Tibial nerve (tissue), 4 donors: ENCODE results near the gene ICA1. TPM values are rescaled to one million over a fixed set of nuclear protein-coding genes. Genes with fewer than 3 reads are reported as not detected.

ENCODE experiments used
- DNase-seq, 2 donors: peaks; one replicate each; pipeline ENCODE4 v3.0.0-alpha.2; 2019; ENCODE audit warnings: low spot score in 2 of 2
- H3K27ac ChIP-seq, 4 donors: fragments of 200-600 bp; sonication (generic) in 3 of 4; one replicate each; pipeline ENCODE4 v1.5.1; 2017 to 2019; ENCODE audit warnings: mild to moderate bottlenecking in 1 of 4
- H3K27me3 ChIP-seq, 2 donors: fragments of 200-600 bp; sonication (generic) in 1 of 2; one replicate each; pipeline versions ENCODE4 v1.5.1 to v1.6.0; 2017 to 2019
- H3K36me3 ChIP-seq, 3 donors: fragments of 200-600 bp; sonication (generic); one replicate each; pipeline ENCODE4 v1.5.1; 2018 to 2019
- H3K4me1 ChIP-seq, 4 donors: fragments of 200-600 bp; sonication (generic) in 3 of 4; one replicate each; pipeline ENCODE4 v1.5.1; 2017 to 2019
- H3K4me3 ChIP-seq, 4 donors: fragments of 200-600 bp; sonication (generic) in 3 of 4; one replicate each; pipeline ENCODE4 v1.5.1; 2017 to 2019; ENCODE audit warnings: mild to moderate bottlenecking in 1 of 4, moderate library complexity in 1 of 4
- H3K9me3 ChIP-seq, 4 donors: fragments of 200-600 bp; sonication (generic) in 3 of 4; one replicate each; pipeline ENCODE4 v1.5.1; 2017 to 2019
- CTCF ChIP-seq, 5 experiments: fragments of 200-600 bp in 3 of 5; fragments of 450-650 bp in 2 of 5; sonication (generic) in 3 of 5; IDR thresholded peaks; one replicate each; pipeline ENCODE4 v1.5.1; 2016 to 2019; ENCODE audit warnings: antibody characterized with exemption in 5 of 5, mild to moderate bottlenecking in 3 of 5, moderate library complexity in 2 of 5
- EP300 ChIP-seq, 2 donors: sonication (generic); formaldehyde crosslinking; IDR thresholded peaks; one replicate each; pipeline ENCODE4 v1.6.1; 2017; ENCODE audit warnings: antibody characterized with exemption in 2 of 2, mild to moderate bottlenecking in 1 of 2
- POLR2A ChIP-seq, 2 donors: fragments of 450-650 bp; IDR thresholded peaks; one replicate each; pipeline ENCODE4 v1.6.1; 2017; ENCODE audit warnings: antibody characterized with exemption in 2 of 2, mild to moderate bottlenecking in 2 of 2, moderate library complexity in 2 of 2
- WGBS, 2 donors: methylation state at CpG; one replicate each; pipeline ENCODE4 v1.1.5; 2018; 5-methylcytosine and 5-hydroxymethylcytosine counted together
- total RNA-seq, 4 donors: library from RNA; depleted of rRNA; stranded (reverse); fragments of >200 nt; gene quantifications; one replicate each; pipeline ENCODE4 v1.1.0, GENCODE V29; 2016

ICA1 gene
- total RNA-seq, 4 donors from 2014 or later: 12.8 to 27.3 (median 20.5) TPM

- Histone ChIP-seq H3K36me3 (no peaks in the 10 kb centered on the region), H3K9me3 (no peaks in the 10 kb centered on the region), H3K27me3 (peaks cover 0 to 40% of the 10 kb centered on the region in 2 donors), H3K4me3 (no peak overlapping the region), H3K27ac (no peak overlapping the region), H3K4me1 (peaks cover 0 to 21% (median 8%) of the 10 kb centered on the region in 4 donors)
- no peak for DNase-seq
- no peak for TF ChIP-seq CTCF (IDR thresholded peaks at IDR 0.05)
- no peak for TF ChIP-seq EP300 (IDR thresholded peaks at IDR 0.05)
- TF ChIP-seq POLR2A (IDR thresholded peaks at IDR 0.05): no peak
- 98 to 99% methylated on average over 4 of the region's 4 CpGs for WGBS, 2 donors
Measured at GRCh38 chr7:8258166-8258565, 3.8 kb downstream of the ICA1 start.

- no peaks in the 10 kb centered on the region for H3K36me3 ChIP-seq
- H3K9me3 ChIP-seq: no peaks in the 10 kb centered on the region
- WGBS, 2 donors: 80 to 83% methylated on average over 6 of the region's 6 CpGs
- H3K27me3 ChIP-seq: peaks cover 0 to 19% of the 10 kb centered on the region in 2 donors
- H3K27ac ChIP-seq: no peak overlapping the region
- DNase-seq: no peak
- H3K4me3 ChIP-seq: no peak overlapping the region
- TF ChIP-seq CTCF (IDR thresholded peaks at IDR 0.05) (no peak), POLR2A (IDR thresholded peaks at IDR 0.05) (no peak), EP300 (IDR thresholded peaks at IDR 0.05) (no peak)
- peaks cover 0 to 4% (median 0%) of the 10 kb centered on the region in 4 donors for H3K4me1 ChIP-seq
Measured at GRCh38 chr7:8255680-8256655, 6.0 kb downstream of the ICA1 start.

GRCh38 chr7:8254667-8255066, 7.3 kb downstream of the ICA1 start:
- Histone ChIP-seq H3K36me3 (no peaks in the 10 kb centered on the region), H3K4me1 (no peaks in the 10 kb centered on the region), H3K27ac (no peak overlapping the region), H3K4me3 (no peak overlapping the region), H3K27me3 (peaks cover 0 to 8% of the 10 kb centered on the region in 2 donors), H3K9me3 (no peaks in the 10 kb centered on the region)
- 92 to 96% methylated on average over 3 of the region's 3 CpGs for WGBS, 2 donors
- no peak for DNase-seq
- TF ChIP-seq POLR2A (IDR thresholded peaks at IDR 0.05) (no peak), EP300 (IDR thresholded peaks at IDR 0.05) (no peak), CTCF (IDR thresholded peaks at IDR 0.05) (no peak)

- Histone ChIP-seq H3K4me3 (no peak overlapping the region), H3K27me3 (peaks cover 0 to 6% of the 10 kb centered on the region in 2 donors), H3K4me1 (no peaks in the 10 kb centered on the region), H3K36me3 (no peaks in the 10 kb centered on the region), H3K9me3 (no peaks in the 10 kb centered on the region), H3K27ac (no peak overlapping the region)
- no peak for DNase-seq
- TF ChIP-seq POLR2A (IDR thresholded peaks at IDR 0.05): no peak
- no peak for TF ChIP-seq CTCF (IDR thresholded peaks at IDR 0.05)
- TF ChIP-seq EP300 (IDR thresholded peaks at IDR 0.05): no peak
- 76 to 77% methylated on average over 3 of the region's 3 CpGs for WGBS, 2 donors
Measured at GRCh38 chr7:8254215-8254614, 7.8 kb downstream of the ICA1 start.

GRCh38 chr7:8251195-8251594, 10.8 kb downstream of the ICA1 start:
- WGBS, 2 donors: 40 to 69% methylated on average over 1 of the region's 1 CpG
- no peak for DNase-seq
- H3K9me3 ChIP-seq: no peaks in the 10 kb centered on the region
- H3K27ac ChIP-seq: no peak overlapping the region
- no peaks in the 10 kb centered on the region for H3K36me3 ChIP-seq
- no peaks in the 10 kb centered on the region for H3K27me3 ChIP-seq
- no peaks in the 10 kb centered on the region for H3K4me1 ChIP-seq
- TF ChIP-seq CTCF (IDR thresholded peaks at IDR 0.05): no peak
- TF ChIP-seq EP300 (IDR thresholded peaks at IDR 0.05): no peak
- TF ChIP-seq POLR2A (IDR thresholded peaks at IDR 0.05): no peak
- no peak overlapping the region for H3K4me3 ChIP-seq
